ENCODE results near the gene HOXA11. TPM values are rescaled to one million over a fixed set of nuclear protein-coding genes. Genes with fewer than 3 reads are reported as not detected.

HOXA11 gene
- total RNA-seq, 2 experiments from 2014 or later = not detected

DNA sequence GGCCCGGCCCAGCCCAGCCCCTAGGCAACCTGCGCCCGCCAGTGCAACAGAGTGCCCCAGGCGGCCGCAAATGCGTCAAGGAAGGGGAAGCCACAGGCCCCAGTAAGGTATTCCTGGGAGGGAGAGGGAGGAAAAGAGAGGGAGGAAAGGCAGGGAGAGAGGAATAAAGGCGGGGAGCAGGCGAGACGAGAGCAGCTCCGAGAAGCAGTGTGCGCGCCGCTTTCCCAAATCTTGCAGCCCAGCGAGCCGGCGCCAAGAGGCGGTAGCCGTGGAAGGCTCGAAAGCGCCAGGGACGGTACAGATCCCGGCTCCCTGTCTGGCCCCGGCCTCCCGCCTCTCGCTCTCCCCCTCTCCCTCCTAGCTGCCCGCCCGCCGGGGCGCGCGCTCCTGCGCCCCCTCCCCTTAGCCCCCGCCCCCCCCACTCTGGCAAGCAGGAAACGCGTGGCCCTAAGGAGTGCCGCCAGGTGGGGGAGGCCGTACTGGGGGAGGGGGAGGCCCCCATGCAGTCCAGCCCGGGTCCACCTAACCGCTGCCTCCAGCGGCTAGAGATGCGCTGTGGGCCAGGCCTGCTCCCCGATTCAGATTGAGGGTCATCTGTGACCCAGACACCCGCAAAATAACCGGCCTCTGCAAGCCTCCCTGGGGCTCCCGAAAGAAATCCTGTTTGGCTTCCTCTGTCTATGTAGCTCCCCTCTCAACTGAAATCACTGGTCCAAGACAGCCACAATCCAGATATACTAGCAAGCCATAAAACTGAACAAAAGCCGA is 15.2 kb downstream of the HOXA11 start:
- ChIA-PET POLR2A (interaction anchor here (0.6 to 1.1 kb wide), 2 partner anchors 38 to 1243 kb away, joined by 3 read pairs; no protein-coding TSS in a partner anchor), CTCF (ENCODE audit: unreplicated experiment) (no interaction called here)
- Histone ChIP-seq H3K27ac (ENCODE audit: low read depth, low read length, poor library complexity, severe bottlenecking) (no peak overlapping the region), H3K4me3 (ENCODE audit: low read depth, low read length, poor library complexity, severe bottlenecking) (no peak overlapping the region), H3K9me3 (ENCODE audit: low read length) (no peaks in the 10 kb centered on the region), H3K4me2 (ENCODE audit: low read length) (no peak overlapping the region), H4K20me1 (ENCODE audit: insufficient read depth, low read length) (no peaks in the 10 kb centered on the region), H3K9me2 (ENCODE audit: insufficient read depth, low read length) (no peaks in the 10 kb centered on the region), H3K79me2 (ENCODE audit: insufficient read depth, low read depth, low read length) (no peaks in the 10 kb centered on the region), H3K4me1 (ENCODE audit: insufficient read depth, low read length, poor library complexity, severe bottlenecking) (no peaks in the 10 kb centered on the region), H3K36me3 (ENCODE audit: insufficient read depth, low read length) (no peaks in the 10 kb centered on the region), H2AFZ (ENCODE audit: low read length) (no peak overlapping the region)
- intact Hi-C loops (cut with micrococcal nuclease; ENCODE audit: unreplicated experiment) = no loop called here
- BruUV-seq (replicated peaks) = no TSS peak
- DNase-seq (ENCODE audit: low spot score) = no peak
- TF ChIP-seq EZH2phosphoT487 (IDR thresholded peaks at IDR 0.05; ENCODE audit: borderline replicate concordance, low read depth, low read length) = no peak
- TF ChIP-seq, protein P1, sequence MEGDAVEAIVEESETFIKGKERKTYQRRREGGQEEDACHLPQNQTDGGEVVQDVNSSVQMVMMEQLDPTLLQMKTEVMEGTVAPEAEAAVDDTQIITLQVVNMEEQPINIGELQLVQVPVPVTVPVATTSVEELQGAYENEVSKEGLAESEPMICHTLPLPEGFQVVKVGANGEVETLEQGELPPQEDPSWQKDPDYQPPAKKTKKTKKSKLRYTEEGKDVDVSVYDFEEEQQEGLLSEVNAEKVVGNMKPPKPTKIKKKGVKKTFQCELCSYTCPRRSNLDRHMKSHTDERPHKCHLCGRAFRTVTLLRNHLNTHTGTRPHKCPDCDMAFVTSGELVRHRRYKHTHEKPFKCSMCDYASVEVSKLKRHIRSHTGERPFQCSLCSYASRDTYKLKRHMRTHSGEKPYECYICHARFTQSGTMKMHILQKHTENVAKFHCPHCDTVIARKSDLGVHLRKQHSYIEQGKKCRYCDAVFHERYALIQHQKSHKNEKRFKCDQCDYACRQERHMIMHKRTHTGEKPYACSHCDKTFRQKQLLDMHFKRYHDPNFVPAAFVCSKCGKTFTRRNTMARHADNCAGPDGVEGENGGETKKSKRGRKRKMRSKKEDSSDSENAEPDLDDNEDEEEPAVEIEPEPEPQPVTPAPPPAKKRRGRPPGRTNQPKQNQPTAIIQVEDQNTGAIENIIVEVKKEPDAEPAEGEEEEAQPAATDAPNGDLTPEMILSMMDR (conservative IDR thresholded peaks at IDR 0.05; ENCODE audit: low read length) = no peak

DNA sequence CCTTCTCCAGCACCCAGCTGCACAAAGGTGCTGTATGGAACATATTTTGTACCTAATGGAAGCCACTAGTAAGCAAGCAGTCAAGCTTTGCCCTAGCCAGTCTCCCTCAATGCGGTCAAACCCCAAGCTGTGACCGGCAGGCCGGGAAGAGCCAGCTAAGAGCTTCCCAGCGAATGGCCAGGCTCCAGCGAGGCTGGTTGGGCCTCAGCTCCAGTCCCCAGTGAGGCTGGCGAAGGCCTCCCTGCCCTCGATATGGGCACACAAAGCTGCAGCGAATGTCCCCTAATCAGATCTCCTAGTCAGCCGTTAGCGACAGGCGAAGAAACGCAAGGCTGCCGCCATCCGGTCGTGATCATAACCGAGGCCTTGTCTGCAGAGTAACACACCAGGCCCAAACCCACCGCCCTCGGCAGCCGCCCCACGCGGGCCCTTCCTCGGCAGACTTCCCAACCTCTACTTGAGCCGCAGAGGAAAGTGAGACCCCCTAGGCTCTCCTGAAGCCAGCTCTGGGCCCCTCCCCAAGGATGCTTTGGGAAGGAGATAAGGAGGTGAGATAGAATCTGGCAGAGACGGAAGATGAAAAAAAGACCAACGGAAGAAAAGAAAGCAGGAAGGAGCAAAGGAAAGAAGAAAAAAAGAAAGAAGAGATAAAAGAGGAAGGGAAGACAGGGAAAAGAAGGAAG is 16.6 kb downstream of the HOXA11 start:
- ChIA-PET POLR2A (no interaction called here), CTCF (ENCODE audit: unreplicated experiment) (no interaction called here)
- Histone ChIP-seq H3K79me2 (ENCODE audit: insufficient read depth, low read depth, low read length) (no peaks in the 10 kb centered on the region), H4K20me1 (ENCODE audit: insufficient read depth, low read length) (no peaks in the 10 kb centered on the region), H3K4me3 (ENCODE audit: low read depth, low read length, poor library complexity, severe bottlenecking) (no peak overlapping the region), H3K9me3 (ENCODE audit: low read length) (no peaks in the 10 kb centered on the region), H3K9me2 (ENCODE audit: insufficient read depth, low read length) (no peaks in the 10 kb centered on the region), H3K36me3 (ENCODE audit: insufficient read depth, low read length) (no peaks in the 10 kb centered on the region), H3K27ac (ENCODE audit: low read depth, low read length, poor library complexity, severe bottlenecking) (no peak overlapping the region), H3K4me1 (ENCODE audit: insufficient read depth, low read length, poor library complexity, severe bottlenecking) (no peaks in the 10 kb centered on the region), H2AFZ (ENCODE audit: low read length) (no peak overlapping the region), H3K4me2 (ENCODE audit: low read length) (no peak overlapping the region)
- intact Hi-C loops (cut with micrococcal nuclease; ENCODE audit: unreplicated experiment) = no loop called here
- no peak for TF ChIP-seq EZH2phosphoT487 (IDR thresholded peaks at IDR 0.05; ENCODE audit: borderline replicate concordance, low read depth, low read length)
- TF ChIP-seq, protein P1 (conservative IDR thresholded peaks at IDR 0.05; ENCODE audit: low read length) = no peak
- DNase-seq (ENCODE audit: low spot score) = no peak
- no TSS peak for BruUV-seq (replicated peaks)

GRCh38 chr7:27167916-27168264 is 17.1 kb downstream of the HOXA11 start:
- DNase-seq (ENCODE audit: low spot score) = no peak
- Histone ChIP-seq H3K4me3 (ENCODE audit: low read depth, low read length, poor library complexity, severe bottlenecking) (no peak overlapping the region), H3K27ac (ENCODE audit: low read depth, low read length, poor library complexity, severe bottlenecking) (no peak overlapping the region), H2AFZ (ENCODE audit: low read length) (no peak overlapping the region), H3K9me3 (ENCODE audit: low read length) (no peaks in the 10 kb centered on the region), H3K79me2 (ENCODE audit: insufficient read depth, low read depth, low read length) (no peaks in the 10 kb centered on the region), H4K20me1 (ENCODE audit: insufficient read depth, low read length) (no peaks in the 10 kb centered on the region), H3K4me1 (ENCODE audit: insufficient read depth, low read length, poor library complexity, severe bottlenecking) (no peaks in the 10 kb centered on the region), H3K36me3 (ENCODE audit: insufficient read depth, low read length) (no peaks in the 10 kb centered on the region), H3K4me2 (ENCODE audit: low read length) (no peak overlapping the region), H3K9me2 (ENCODE audit: insufficient read depth, low read length) (no peaks in the 10 kb centered on the region)
- CTCF ChIA-PET (ENCODE audit: unreplicated experiment) = no interaction called here
- POLR2A ChIA-PET = no interaction called here
- intact Hi-C loops (cut with micrococcal nuclease; ENCODE audit: unreplicated experiment) = no loop called here
- BruUV-seq (replicated peaks) = no TSS peak
- TF ChIP-seq EZH2phosphoT487 (IDR thresholded peaks at IDR 0.05; ENCODE audit: borderline replicate concordance, low read depth, low read length) = no peak
- TF ChIP-seq, protein P1 (conservative IDR thresholded peaks at IDR 0.05; ENCODE audit: low read length) = no peak

All from OCI-LY7 (cell line).